ENCODE data around the gene ATP5F1E. TPM values are rescaled to one million over a fixed set of nuclear protein-coding genes. Genes with fewer than 3 reads are reported as not detected.

Gene ATP5F1E
- total RNA-seq, 1 experiment from 2014 or later: 52.7 TPM

DNA sequence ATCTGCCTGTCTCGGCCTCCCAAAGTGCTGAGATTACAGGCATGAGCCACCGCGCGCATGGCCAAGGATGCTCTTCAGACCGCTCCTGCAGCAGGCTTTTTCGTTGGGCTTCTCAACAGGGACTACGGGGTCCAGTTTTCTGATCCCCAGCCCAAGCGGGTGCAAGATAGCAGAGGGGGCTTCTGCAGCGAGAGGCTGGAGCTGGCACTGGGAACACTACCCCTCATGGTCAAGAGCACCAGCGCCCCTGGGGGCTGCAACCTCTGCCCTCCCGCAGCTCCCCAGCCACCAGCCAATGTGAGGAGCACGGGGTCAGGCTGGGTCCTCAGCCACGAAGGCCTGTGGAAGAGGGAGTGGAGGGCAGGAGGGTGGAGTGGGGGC lies 31.1 kb downstream of the ATP5F1E start:
- Mint-ChIP-seq H3K27ac (no peak overlapping the region), H3K9me3 (no peaks in the 10 kb centered on the region), H3K36me3 (ENCODE audit: insufficient read depth in 1 of 3, low read depth in 3 of 3) (peaks cover 0 to 39% (median 36%) of the 10 kb centered on the region in 3 experiments; a peak in 5 of 7 replicates), H3K27me3 (ENCODE audit: low read depth) (peaks cover 1% of the 10 kb centered on the region), H3K4me3 (no peak overlapping the region), H3K4me1 (peaks cover 11 to 14% of the 10 kb centered on the region in 2 experiments)
- TF ChIP-seq, protein P1, sequence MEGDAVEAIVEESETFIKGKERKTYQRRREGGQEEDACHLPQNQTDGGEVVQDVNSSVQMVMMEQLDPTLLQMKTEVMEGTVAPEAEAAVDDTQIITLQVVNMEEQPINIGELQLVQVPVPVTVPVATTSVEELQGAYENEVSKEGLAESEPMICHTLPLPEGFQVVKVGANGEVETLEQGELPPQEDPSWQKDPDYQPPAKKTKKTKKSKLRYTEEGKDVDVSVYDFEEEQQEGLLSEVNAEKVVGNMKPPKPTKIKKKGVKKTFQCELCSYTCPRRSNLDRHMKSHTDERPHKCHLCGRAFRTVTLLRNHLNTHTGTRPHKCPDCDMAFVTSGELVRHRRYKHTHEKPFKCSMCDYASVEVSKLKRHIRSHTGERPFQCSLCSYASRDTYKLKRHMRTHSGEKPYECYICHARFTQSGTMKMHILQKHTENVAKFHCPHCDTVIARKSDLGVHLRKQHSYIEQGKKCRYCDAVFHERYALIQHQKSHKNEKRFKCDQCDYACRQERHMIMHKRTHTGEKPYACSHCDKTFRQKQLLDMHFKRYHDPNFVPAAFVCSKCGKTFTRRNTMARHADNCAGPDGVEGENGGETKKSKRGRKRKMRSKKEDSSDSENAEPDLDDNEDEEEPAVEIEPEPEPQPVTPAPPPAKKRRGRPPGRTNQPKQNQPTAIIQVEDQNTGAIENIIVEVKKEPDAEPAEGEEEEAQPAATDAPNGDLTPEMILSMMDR (conservative IDR thresholded peaks at IDR 0.05): no peak
- H3K23ac ChIP-seq (ENCODE audit: insufficient read length, low read depth, low read length): no peak overlapping the region
- no peak overlapping the region for H2BK12ac ChIP-seq (ENCODE audit: insufficient read length, low read depth, low read length)
- no peak overlapping the region for H2BK15ac ChIP-seq (ENCODE audit: low read depth, low read length)
- no CpG with 5 or more reads among the region's 13 CpGs for WGBS (ENCODE audit: extremely low coverage, insufficient read length, low lambda C conversion rate)
- H3K27me3 ChIP-seq (ENCODE audit: insufficient read depth, low read length): no peaks in the 10 kb centered on the region
- no peaks in the 10 kb centered on the region for H3K79me2 ChIP-seq (ENCODE audit: insufficient read depth, low read length)
- H3K27ac ChIP-seq (ENCODE audit: insufficient read length, low read depth, low read length): no peak overlapping the region
- no peak overlapping the region for H4K8ac ChIP-seq (replicated peaks; ENCODE audit: insufficient read length, low read depth, low read length)
- no peak overlapping the region for H4K5ac ChIP-seq (ENCODE audit: insufficient read length, low read depth, low read length)
- no peaks in the 10 kb centered on the region for H3K9me3 ChIP-seq (ENCODE audit: control insufficient read depth, low read depth, low read length)
- H3K18ac ChIP-seq (ENCODE audit: insufficient read length, low read depth, low read length): no peak overlapping the region
- H3K23me2 ChIP-seq (ENCODE audit: insufficient read length, low read depth, low read length, poor library complexity, severe bottlenecking): no peaks in the 10 kb centered on the region
- no peaks in the 10 kb centered on the region for H3K4me1 ChIP-seq (ENCODE audit: insufficient read depth, low read length)
- no peak overlapping the region for H3K56ac ChIP-seq (ENCODE audit: insufficient read length, low read depth, low read length)
- no peak overlapping the region for H2AK5ac ChIP-seq (ENCODE audit: insufficient read length, low read length)
- H2AFZ ChIP-seq (ENCODE audit: low read length): no peak overlapping the region
- H2BK20ac ChIP-seq (ENCODE audit: low read depth, low read length, poor library complexity, severe bottlenecking): no peak overlapping the region
- H3K9ac ChIP-seq (ENCODE audit: extremely low read depth, insufficient read length, low read length): no peak overlapping the region
- no peak overlapping the region for H3K4me2 ChIP-seq (ENCODE audit: insufficient read depth, insufficient read length, low read length)
- H3K79me1 ChIP-seq (ENCODE audit: insufficient read depth, low read depth, low read length, poor library complexity, severe bottlenecking): no peaks in the 10 kb centered on the region
- H4K20me1 ChIP-seq (ENCODE audit: control insufficient read depth, insufficient read depth, insufficient read length): no peaks in the 10 kb centered on the region
- no peak for DNase-seq
- H2BK5ac ChIP-seq (ENCODE audit: insufficient read length, low read length): no peak overlapping the region
- H3T11ph ChIP-seq (ENCODE audit: low read length): no peak overlapping the region
- no peak overlapping the region for H3K14ac ChIP-seq (ENCODE audit: insufficient read depth, low read length)
- H2BK120ac ChIP-seq (ENCODE audit: low read depth, low read length, poor library complexity, severe bottlenecking): no peak overlapping the region
- no peak overlapping the region for H4K91ac ChIP-seq (ENCODE audit: insufficient read length, low read depth, low read length)
- H3K4ac ChIP-seq (ENCODE audit: low read depth, low read length): no peak overlapping the region
